HG02642 (cell line): ENCODE data around the gene AAGAB.
"Not testable (repeated sequence)": the region's sequence is repeated elsewhere in the genome, so short reads cannot be mapped to it uniquely, and the experiment has no call there.

Source experiments
- ATAC-seq: cut with Tn5 transposase; IDR thresholded peaks from one replicate; pipeline ENCODE4 v1.9.1; 2021; ENCODE audit warnings: mild to moderate bottlenecking; ENCODE audit not compliant: unreplicated experiment, poor library complexity

AAGAB gene

DNA sequence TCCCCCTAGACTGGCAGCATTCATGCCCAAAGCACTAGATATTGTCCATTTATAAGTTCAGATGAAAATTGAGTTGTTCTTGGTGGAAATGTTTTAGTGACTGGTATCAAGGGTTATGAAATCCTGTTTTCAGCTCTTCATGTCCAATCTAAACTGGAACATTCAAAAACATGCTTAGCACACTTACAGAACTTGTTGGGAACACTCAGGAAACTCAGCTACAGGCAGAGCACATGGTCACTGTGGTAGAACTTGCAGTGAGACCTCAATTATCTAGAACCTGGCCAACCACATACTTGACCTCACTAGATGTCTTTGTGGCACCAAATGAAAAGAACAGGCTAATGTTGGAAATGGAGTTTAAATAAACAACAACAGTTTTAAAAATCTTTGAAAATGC lies 100.2 kb downstream of the AAGAB start:
- ATAC-seq, result no peak

GRCh38 chr15:67153044-67153443 lies 101.4 kb downstream of the AAGAB start:
- ATAC-seq, result not testable (repeated sequence)

- no peak for ATAC-seq
Measured at GRCh38 chr15:67152429-67152828, 102.0 kb downstream of the AAGAB start.
